Upper lobe of left lung (tissue), 6 donors: Measurements from ENCODE around the gene TMEM123. TPM values are rescaled to one million over a fixed set of nuclear protein-coding genes. Genes with fewer than 3 reads are reported as not detected.

Source experiments
- ATAC-seq, 2 donors: fragments of 200-7000 bp; cut with Tn5 transposase; one replicate each; pipeline ENCODE4 v1.9.1; 2022; ENCODE audit warnings: mild to moderate bottlenecking in 2 of 2, moderate library complexity in 2 of 2; ENCODE audit not compliant: low FRiP score in 2 of 2
- DNase-seq, 2 donors: peaks; one replicate each; pipeline ENCODE4 v3.0.0-alpha.2; 2019 to 2020
- H3K27ac ChIP-seq, 4 donors: fragments of 200-600 bp; sonication (generic); one replicate each; pipeline ENCODE4 v1.5.1; 2016 to 2019
- H3K27me3 ChIP-seq, 4 donors: fragments of 200-600 bp; sonication (generic); one replicate each; pipeline ENCODE4 v1.5.1; 2017 to 2019
- H3K36me3 ChIP-seq, 4 donors: fragments of 200-600 bp; sonication (generic); one replicate each; pipeline ENCODE4 v1.5.1; 2016 to 2019
- H3K4me1 ChIP-seq, 4 donors: fragments of 200-600 bp; sonication (generic); one replicate each; pipeline ENCODE4 v1.5.1; 2018 to 2019
- H3K4me3 ChIP-seq, 4 donors: fragments of 200-600 bp; sonication (generic); one replicate each; pipeline ENCODE4 v1.5.1; 2017 to 2019; ENCODE audit warnings: mild to moderate bottlenecking in 2 of 4, moderate library complexity in 1 of 4
- H3K9me3 ChIP-seq, 4 donors: fragments of 200-600 bp; sonication (generic); one replicate each; pipeline ENCODE4 v1.5.1; 2018 to 2019
- EP300 ChIP-seq, 4 donors: sonication (generic); formaldehyde crosslinking; IDR thresholded peaks; one replicate each; pipeline ENCODE4 v1.5.1; 2017; ENCODE audit warnings: antibody characterized with exemption in 4 of 4, control low read depth in 2 of 4
- POLR2A ChIP-seq, 4 donors: fragments of 450-650 bp; IDR thresholded peaks; one replicate each; pipeline ENCODE4 v1.5.1; 2016 to 2017; ENCODE audit warnings: antibody characterized with exemption in 4 of 4, mild to moderate bottlenecking in 2 of 4
- POLR2AphosphoS5 ChIP-seq, 2 donors: sonication (generic); formaldehyde crosslinking; IDR thresholded peaks; one replicate each; pipeline ENCODE4 v1.5.1; 2017; ENCODE audit warnings: antibody characterized with exemption in 2 of 2
- WGBS, 2 donors: methylation state at CpG; one replicate each; pipeline ENCODE4 v1.1.5; 2017 to 2018; 5-methylcytosine and 5-hydroxymethylcytosine counted together
- total RNA-seq, 6 donors: library from RNA; depleted of rRNA in 4 of 6; stranded (reverse); fragments of >200 nt in 4 of 6; gene quantifications; one replicate each; pipeline versions ENCODE4 v1.1.0 to v1.2.1, GENCODE V29; 2016 to 2021
- TF ChIP-seq, protein P1 (sequence below), 6 experiments: fragments of 450-650 bp in 4 of 6; fragments of 200-600 bp in 2 of 6; sonication (generic) in 2 of 6; IDR thresholded peaks; one replicate each; pipeline ENCODE4 v1.5.1; 2016 to 2019; ENCODE audit warnings: antibody characterized with exemption in 6 of 6
- donor health status: DM: no; HTN: no; CAD: no; lungs with moderate emphysema.
- donor health status: DM: no; HTN: yes; CAD: no; lungs with severe emphysema.

TMEM123 gene
- total RNA-seq, 6 donors from 2014 or later: 55.5 to 200 (median 121) TPM

DNA sequence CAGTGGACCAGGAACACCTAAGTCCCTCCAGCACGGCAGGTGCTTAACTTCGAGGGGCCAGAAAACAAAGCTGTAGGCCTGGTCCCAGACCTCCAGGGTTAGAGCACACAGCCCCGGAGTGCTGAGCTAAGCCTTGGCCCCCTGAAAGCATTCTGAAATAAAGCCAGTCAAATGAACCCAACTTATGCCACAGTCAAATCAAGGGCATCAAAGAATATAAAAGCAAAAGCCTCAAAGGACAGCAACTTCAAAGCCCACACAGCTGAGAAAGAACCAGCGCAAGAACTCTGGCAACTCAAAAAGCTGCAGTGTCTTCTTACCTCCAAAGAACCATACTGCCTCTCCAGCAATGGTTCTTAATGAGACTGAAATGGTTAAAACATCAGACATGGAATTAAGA, 39.1 kb downstream of the TMEM123 start:
- Histone ChIP-seq H3K4me1 (peaks cover 0 to 13% (median 3%) of the 10 kb centered on the region in 4 donors), H3K4me3 (no peak overlapping the region), H3K9me3 (no peaks in the 10 kb centered on the region), H3K27ac (no peak overlapping the region), H3K27me3 (no peaks in the 10 kb centered on the region), H3K36me3 (peaks cover 0 to 4% (median 0%) of the 10 kb centered on the region in 4 donors)
- ATAC-seq (no peak), DNase-seq (no peak)
- TF ChIP-seq POLR2A (IDR thresholded peaks at IDR 0.05) (no peak), POLR2AphosphoS5 (IDR thresholded peaks at IDR 0.05) (no peak), EP300 (IDR thresholded peaks at IDR 0.05) (no peak)
- TF ChIP-seq, protein P1, sequence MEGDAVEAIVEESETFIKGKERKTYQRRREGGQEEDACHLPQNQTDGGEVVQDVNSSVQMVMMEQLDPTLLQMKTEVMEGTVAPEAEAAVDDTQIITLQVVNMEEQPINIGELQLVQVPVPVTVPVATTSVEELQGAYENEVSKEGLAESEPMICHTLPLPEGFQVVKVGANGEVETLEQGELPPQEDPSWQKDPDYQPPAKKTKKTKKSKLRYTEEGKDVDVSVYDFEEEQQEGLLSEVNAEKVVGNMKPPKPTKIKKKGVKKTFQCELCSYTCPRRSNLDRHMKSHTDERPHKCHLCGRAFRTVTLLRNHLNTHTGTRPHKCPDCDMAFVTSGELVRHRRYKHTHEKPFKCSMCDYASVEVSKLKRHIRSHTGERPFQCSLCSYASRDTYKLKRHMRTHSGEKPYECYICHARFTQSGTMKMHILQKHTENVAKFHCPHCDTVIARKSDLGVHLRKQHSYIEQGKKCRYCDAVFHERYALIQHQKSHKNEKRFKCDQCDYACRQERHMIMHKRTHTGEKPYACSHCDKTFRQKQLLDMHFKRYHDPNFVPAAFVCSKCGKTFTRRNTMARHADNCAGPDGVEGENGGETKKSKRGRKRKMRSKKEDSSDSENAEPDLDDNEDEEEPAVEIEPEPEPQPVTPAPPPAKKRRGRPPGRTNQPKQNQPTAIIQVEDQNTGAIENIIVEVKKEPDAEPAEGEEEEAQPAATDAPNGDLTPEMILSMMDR (IDR thresholded peaks at IDR 0.05): no peak
- 90 to 100% methylated on average over 4 of the region's 4 CpGs for WGBS, 2 donors

DNA sequence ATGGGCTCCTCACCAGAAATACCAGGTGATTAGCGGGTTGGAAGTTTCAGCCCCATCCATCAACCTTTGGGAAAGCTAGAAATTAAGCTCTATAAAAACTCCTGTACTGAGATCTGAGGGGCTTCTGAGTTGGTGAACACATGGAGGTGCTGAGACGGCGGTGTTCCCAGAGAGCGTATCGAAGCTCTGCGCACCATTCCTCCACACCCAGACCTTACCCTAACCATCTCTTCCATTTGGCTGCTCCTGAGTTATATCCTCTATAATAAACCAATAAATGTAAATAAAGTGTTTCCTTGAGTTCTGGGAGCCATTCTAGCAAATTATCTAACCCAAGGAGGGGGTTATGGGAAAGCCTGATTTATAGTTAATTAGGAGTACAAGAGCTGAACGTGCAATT, 41.4 kb downstream of the TMEM123 start:
- H3K4me1 ChIP-seq: peaks cover 0 to 13% (median 5%) of the 10 kb centered on the region in 4 donors
- ATAC-seq (no peak), DNase-seq (no peak)
- peak overlapping the region in 1 of 4 donors; percentile 45 for H3K27ac ChIP-seq
- no peak overlapping the region for H3K4me3 ChIP-seq
- TF ChIP-seq POLR2AphosphoS5 (IDR thresholded peaks at IDR 0.05) (no peak), POLR2A (IDR thresholded peaks at IDR 0.05) (no peak), EP300 (IDR thresholded peaks at IDR 0.05) (no peak)
- TF ChIP-seq, protein P1 (IDR thresholded peaks at IDR 0.05): no peak
- 95 to 97% methylated on average over 7 of the region's 7 CpGs for WGBS, 2 donors
- peaks cover 0 to 4% (median 0%) of the 10 kb centered on the region in 4 donors for H3K36me3 ChIP-seq
- no peaks in the 10 kb centered on the region for H3K27me3 ChIP-seq
- H3K9me3 ChIP-seq: no peaks in the 10 kb centered on the region

DNA sequence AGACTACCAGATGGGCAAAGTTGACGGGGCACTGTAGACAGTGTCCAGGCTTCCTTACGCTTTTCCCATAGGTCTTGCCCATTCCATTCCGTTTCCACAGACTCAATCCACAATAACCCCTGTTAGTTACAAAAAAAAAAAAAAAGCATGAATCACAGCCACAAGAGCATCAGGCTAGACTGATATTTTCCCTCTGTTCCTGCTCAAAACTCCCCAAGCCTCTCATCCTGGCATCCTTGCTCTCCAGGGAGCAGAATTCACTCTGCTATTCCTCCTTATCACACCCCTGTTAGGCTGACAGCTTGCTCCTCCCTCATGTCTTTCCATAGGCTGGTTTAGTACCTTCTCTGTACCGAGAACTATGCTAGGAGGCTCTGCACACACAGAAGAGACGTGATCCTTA, 42.2 kb downstream of the TMEM123 start:
- no peak for DNase-seq

DNA sequence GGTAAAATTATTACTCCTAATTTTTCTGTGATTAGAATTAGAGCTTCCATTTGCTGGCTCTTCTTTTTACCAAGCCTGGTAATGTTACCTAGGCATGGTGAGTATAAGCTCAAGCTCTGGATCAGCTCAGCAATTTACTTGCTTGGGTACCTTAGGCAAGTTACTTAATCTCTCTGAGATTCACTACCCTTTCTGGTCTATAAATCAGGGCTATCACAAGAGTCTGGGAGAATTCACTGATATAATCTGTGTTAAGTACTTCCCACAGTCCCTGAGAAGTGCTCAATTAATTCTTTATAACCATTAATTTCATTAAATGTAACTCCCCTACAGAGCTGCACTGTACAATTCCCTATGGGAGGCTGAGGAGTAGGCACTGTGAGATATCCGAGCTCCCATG, 44.2 kb downstream of the TMEM123 start:
- WGBS, 2 donors: 100% methylated on average over 1 of the region's 1 CpG
- DNase-seq (no peak), ATAC-seq (no peak)
- TF ChIP-seq, protein P1 (IDR thresholded peaks at IDR 0.05): no peak
- no peak for TF ChIP-seq EP300 (IDR thresholded peaks at IDR 0.05)
- TF ChIP-seq POLR2AphosphoS5 (IDR thresholded peaks at IDR 0.05): no peak
- no peak for TF ChIP-seq POLR2A (IDR thresholded peaks at IDR 0.05)
- Histone ChIP-seq H3K27ac (no peak overlapping the region), H3K9me3 (no peaks in the 10 kb centered on the region), H3K27me3 (no peaks in the 10 kb centered on the region), H3K4me3 (no peak overlapping the region), H3K4me1 (peaks cover 0 to 12% (median 5%) of the 10 kb centered on the region in 4 donors), H3K36me3 (peaks cover 0 to 11% (median 0%) of the 10 kb centered on the region in 4 donors)

More for the DNA sequence above, 42.2 kb downstream of the TMEM123 start:
- WGBS, 2 donors: 61 to 81% methylated on average over 5 of the region's 5 CpGs
- TF ChIP-seq, protein P1 (IDR thresholded peaks at IDR 0.05): no peak
- TF ChIP-seq EP300 (IDR thresholded peaks at IDR 0.05): no peak
- no peak for TF ChIP-seq POLR2A (IDR thresholded peaks at IDR 0.05)
- TF ChIP-seq POLR2AphosphoS5 (IDR thresholded peaks at IDR 0.05): no peak
- Histone ChIP-seq H3K36me3 (peaks cover 0 to 7% (median 0%) of the 10 kb centered on the region in 4 donors), H3K9me3 (no peaks in the 10 kb centered on the region), H3K4me3 (no peak overlapping the region), H3K27ac (peak overlapping the region in 1 of 4 donors; percentile 45), H3K27me3 (no peaks in the 10 kb centered on the region), H3K4me1 (peaks cover 0 to 13% (median 5%) of the 10 kb centered on the region in 4 donors)
- no peak for ATAC-seq

DNA sequence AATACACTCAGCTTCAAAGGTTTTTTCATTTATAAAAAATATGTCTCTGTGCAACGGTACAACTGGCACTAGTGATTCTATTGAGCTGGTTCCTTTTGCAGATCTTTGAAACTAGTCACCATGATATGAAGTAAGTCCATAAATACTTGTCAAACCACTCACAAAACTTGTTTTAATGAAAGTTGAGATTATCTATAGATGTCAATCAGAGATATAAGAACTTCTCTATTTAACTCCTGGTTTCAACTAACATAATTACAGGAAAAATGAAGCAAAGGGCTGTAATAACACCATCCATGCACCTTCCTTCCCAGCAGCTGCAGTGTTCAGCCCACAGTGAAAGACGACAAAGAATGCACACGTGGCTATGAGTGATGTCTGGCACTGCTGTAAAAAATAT, 44.7 kb downstream of the TMEM123 start:
- Histone ChIP-seq H3K27me3 (no peaks in the 10 kb centered on the region), H3K9me3 (no peaks in the 10 kb centered on the region), H3K27ac (no peak overlapping the region), H3K4me3 (no peak overlapping the region), H3K4me1 (peaks cover 0 to 13% (median 6%) of the 10 kb centered on the region in 4 donors), H3K36me3 (peaks cover 0 to 14% (median 2%) of the 10 kb centered on the region in 4 donors)
- 44 to 54% methylated on average over 3 of the region's 3 CpGs for WGBS, 2 donors
- TF ChIP-seq POLR2A (IDR thresholded peaks at IDR 0.05): no peak
- ATAC-seq (no peak), DNase-seq (no peak)
